T-cell (primary cell): ENCODE measurements around the gene DLEU7. TPM values are rescaled to one million over a fixed set of nuclear protein-coding genes. Genes with fewer than 3 reads are reported as not detected.

Source experiments
- ATAC-seq, 4 experiments: fragments of 200-7000 bp in 3 of 4; fragments of 150-1000 bp in 1 of 4; cut with Tn5 transposase; replicated peaks in 1 of 4; 1 replicate in 3 of 4; 2 replicates in 1 of 4; pipeline ENCODE4 v1.10.0; 2021; ENCODE audit warnings: moderate library complexity in 3 of 4, mild to moderate bottlenecking in 2 of 4, moderate number of reproducible peaks in 1 of 4
- CTCF ChIA-PET, 2 donors: fragments of 300-600 bp; sonication (Branson Sonifier 250); formaldehyde crosslinking; loops; one replicate each; lab custom pipeline; 2022; ENCODE audit warnings: antibody characterized with exemption in 2 of 2; lab: Charles Lee
- POLR2A ChIA-PET, 2 donors: fragments of 300-600 bp; sonication (Branson Sonifier 250); formaldehyde crosslinking; loops; one replicate each; lab custom pipeline; 2022; ENCODE audit warnings: antibody characterized with exemption in 2 of 2; lab: Charles Lee
- DNase-seq, 35 experiments: peaks; one replicate each; pipeline versions ENCODE4 v3.0.0 to v3.0.0-alpha.2; 2013 to 2023
- H3K27ac ChIP-seq: one replicate; pipeline ENCODE4 v1.5.1; 2013; ENCODE audit warnings: low read length
- H3K27me3 ChIP-seq, 2 experiments: replicated peaks in 1 of 2; 1 replicate in 1 of 2; 2 replicates in 1 of 2; pipeline versions ENCODE4 v1.6.1 to v1.7.0; 2013; ENCODE audit warnings: low read length in 1 of 2, mixed read lengths in 1 of 2; ENCODE audit not compliant: control insufficient read depth in 2 of 2, insufficient read depth in 2 of 2; ENCODE audit errors: extremely low read depth in 1 of 2
- H3K36me3 ChIP-seq, 2 donors: 1 replicate in 1 of 2; 2 replicates in 1 of 2; pipeline versions ENCODE4 v1.6.1 to v1.7.0; 2013; ENCODE audit warnings: low read length in 1 of 2; ENCODE audit not compliant: control insufficient read depth in 2 of 2, insufficient read depth in 1 of 2; ENCODE audit errors: extremely low read depth in 1 of 2
- H3K4me1 ChIP-seq, 2 experiments: 1 replicate in 1 of 2; 2 replicates in 1 of 2; pipeline versions ENCODE4 v1.6.1 to v1.7.0; 2013; ENCODE audit warnings: low read length in 2 of 2, mixed read lengths in 1 of 2; ENCODE audit not compliant: insufficient read depth in 2 of 2, control insufficient read depth in 1 of 2; ENCODE audit errors: extremely low read depth in 1 of 2
- H3K4me3 ChIP-seq, 2 donors: 1 replicate in 1 of 2; 2 replicates in 1 of 2; pipeline versions ENCODE4 v1.5.1 to v1.7.0; 2013; ENCODE audit warnings: mild to moderate bottlenecking in 2 of 2, low read length in 1 of 2, moderate library complexity in 1 of 2; ENCODE audit not compliant: control insufficient read depth in 1 of 2; ENCODE audit errors: extremely low read depth in 1 of 2
- H3K9me3 ChIP-seq: 2 replicates; pipeline ENCODE4 v1.7.0; 2013
- H3K27ac Mint-ChIP-seq, 2 donors: one replicate each; pipeline ENCODE4 v1.8.0; 2020 to 2021; ENCODE audit warnings: mild to moderate bottlenecking in 2 of 2, mixed read lengths in 2 of 2
- H3K27me3 Mint-ChIP-seq, 2 donors: one replicate each; pipeline ENCODE4 v1.8.0; 2021 to 2022; ENCODE audit warnings: mixed read lengths in 2 of 2
- H3K36me3 Mint-ChIP-seq: one replicate; pipeline ENCODE4 v1.8.0; 2021; ENCODE audit warnings: mixed read lengths
- H3K4me1 Mint-ChIP-seq, 3 donors: one replicate each; pipeline ENCODE4 v1.8.0; 2020 to 2022; ENCODE audit warnings: mixed read lengths in 3 of 3, mild to moderate bottlenecking in 1 of 3
- H3K4me3 Mint-ChIP-seq, 3 donors: one replicate each; pipeline ENCODE4 v1.8.0; 2020 to 2022; ENCODE audit warnings: mild to moderate bottlenecking in 3 of 3, mixed read lengths in 3 of 3, moderate library complexity in 3 of 3
- H3K9me3 Mint-ChIP-seq, 3 donors: one replicate each; pipeline ENCODE4 v1.8.0; 2020 to 2022; ENCODE audit warnings: mixed read lengths in 3 of 3
- WGBS: methylation state at CpG from one replicate; pipeline ENCODE4 v1.1.5; 2013; ENCODE audit warnings: missing lambda C conversion rate; ENCODE audit not compliant: insufficient coverage; 5-methylcytosine and 5-hydroxymethylcytosine counted together
- total RNA-seq, 35 experiments: library from RNA in 6 of 35; stranded (reverse) in 6 of 35; fragments of 120-200 nt in 1 of 35; gene quantifications; one replicate each; pipeline versions ENCODE4 v1.2.1 to v1.2.4 and lab custom pipeline; 2013 to 2026

DLEU7 gene
- total RNA-seq, 5 donors from 2014 or later (not counting 1 experiment from before 2014, with no cell fraction given): not detected

DNA sequence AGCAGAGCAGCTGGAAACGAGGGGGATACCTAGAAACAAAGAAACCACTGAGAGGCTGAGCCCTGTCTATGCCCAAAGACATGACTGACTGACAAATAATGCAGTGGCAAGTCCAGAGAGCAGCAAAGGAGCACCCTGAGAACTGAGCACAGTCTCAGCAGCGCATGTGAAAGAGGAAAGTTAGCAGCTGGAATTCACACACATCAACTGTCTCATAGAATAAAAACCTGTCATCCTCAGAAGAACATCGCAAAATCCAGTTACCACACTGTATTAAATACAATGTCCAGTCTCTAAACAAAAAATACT, 24.1 kb upstream of the DLEU7 start:
- Mint-ChIP-seq H3K4me1 (peaks cover 0 to 9% (median 0%) of the 10 kb centered on the region in 3 donors), H3K4me3 (no peak overlapping the region), H3K9me3 (no peaks in the 10 kb centered on the region), H3K36me3 (no peaks in the 10 kb centered on the region), H3K27me3 (peaks cover 0 to 3% of the 10 kb centered on the region in 2 donors), H3K27ac (no peak overlapping the region)
- Histone ChIP-seq H3K9me3 (no peaks in the 10 kb centered on the region), H3K27me3 (peaks cover 0 to 2% of the 10 kb centered on the region in 2 experiments), H3K4me1 (no peaks in the 10 kb centered on the region), H3K36me3 (no peaks in the 10 kb centered on the region), H3K27ac (no peak overlapping the region), H3K4me3 (no peak overlapping the region)
- DNase-seq (no peak), ATAC-seq (no peak)
- ChIA-PET POLR2A (no interaction called here), CTCF (no interaction called here)
- 0% methylated on average over 1 of the region's 3 CpGs for WGBS

DNA sequence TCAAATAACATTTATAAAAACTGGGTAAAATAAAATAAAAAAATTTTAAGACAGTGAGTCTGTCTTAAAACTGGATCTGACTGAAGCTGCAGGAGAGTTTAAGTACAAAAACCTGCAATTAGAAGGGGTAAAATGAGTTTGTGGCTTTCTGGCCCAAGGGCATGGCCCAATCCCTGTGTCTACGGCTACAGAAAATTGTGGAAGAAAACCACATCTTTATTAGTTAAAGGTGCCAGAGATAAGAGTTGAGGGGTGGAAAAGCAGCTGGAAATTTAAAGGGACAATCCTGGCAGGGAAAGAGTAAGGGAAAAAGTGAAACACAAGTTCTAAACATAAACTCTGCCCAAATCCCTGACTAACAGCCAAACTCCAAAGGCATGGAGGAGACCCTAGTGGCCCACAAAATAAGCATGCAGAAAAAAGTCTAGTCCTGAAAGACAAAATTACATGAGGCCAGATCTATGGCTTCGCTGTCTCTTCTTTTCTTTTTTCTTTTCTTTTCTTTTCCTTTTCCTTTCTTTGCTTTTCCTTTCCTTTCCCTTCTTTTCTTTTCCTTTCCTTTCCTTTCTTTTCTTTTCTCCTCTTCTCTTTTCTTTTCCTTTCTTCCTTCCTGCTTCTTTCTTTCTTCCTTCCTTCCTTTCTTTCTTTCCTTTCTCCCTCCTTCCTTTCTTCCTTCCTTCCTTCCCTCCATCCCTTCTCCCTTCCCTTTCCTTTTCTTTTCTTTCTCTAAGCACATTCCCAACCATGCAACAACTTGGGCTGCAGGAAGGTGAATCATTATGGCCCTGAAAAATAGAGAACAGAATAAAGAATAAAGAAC, 23.5 kb upstream of the DLEU7 start:
- peaks cover 0 to 3% of the 10 kb centered on the region in 2 donors for H3K27me3 Mint-ChIP-seq
- H3K4me1 ChIP-seq: no peaks in the 10 kb centered on the region
- ChIA-PET CTCF (no interaction called here), POLR2A (no interaction called here)
- H3K4me3 ChIP-seq: no peak overlapping the region
- DNase-seq (no peak), ATAC-seq (no peak)
- H3K36me3 ChIP-seq: no peaks in the 10 kb centered on the region
- no peak overlapping the region for H3K27ac Mint-ChIP-seq
- no peak overlapping the region for H3K27ac ChIP-seq
- peaks cover 0 to 9% (median 0%) of the 10 kb centered on the region in 3 donors for H3K4me1 Mint-ChIP-seq
- no peak overlapping the region for H3K4me3 Mint-ChIP-seq
- WGBS: 100% methylated on average over 1 of the region's 2 CpGs
- H3K27me3 ChIP-seq: peaks cover 0 to 2% of the 10 kb centered on the region in 2 experiments
- no peaks in the 10 kb centered on the region for H3K9me3 ChIP-seq
- H3K9me3 Mint-ChIP-seq: no peaks in the 10 kb centered on the region
- H3K36me3 Mint-ChIP-seq: no peaks in the 10 kb centered on the region

DNA sequence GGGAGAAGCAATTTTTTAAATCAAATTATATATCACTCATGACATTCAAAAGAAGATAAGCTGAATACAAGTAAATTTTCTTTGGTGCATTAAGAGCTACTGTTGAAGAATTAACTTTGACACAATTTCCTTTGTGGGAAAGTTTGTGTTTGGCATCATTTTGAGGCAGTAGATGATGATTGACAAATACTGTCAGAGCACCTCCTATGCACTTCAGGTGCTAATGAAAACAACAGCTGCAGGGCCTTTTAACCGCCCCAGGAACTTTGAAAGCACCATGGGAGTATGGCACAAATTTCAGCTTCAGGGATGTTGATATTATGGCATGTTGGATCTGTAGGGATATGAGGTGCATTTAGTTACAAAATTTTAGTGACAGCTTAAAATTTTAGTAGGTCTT, 21.0 kb upstream of the DLEU7 start:
- H3K4me1 Mint-ChIP-seq: peaks cover 0 to 9% (median 0%) of the 10 kb centered on the region in 3 donors
- peaks cover 12% of the 10 kb centered on the region for H3K36me3 Mint-ChIP-seq
- no peak overlapping the region for H3K27ac Mint-ChIP-seq
- H3K27me3 ChIP-seq: peaks cover 0 to 2% of the 10 kb centered on the region in 2 experiments
- 71% methylated on average over 1 of the region's 1 CpG for WGBS
- no peak overlapping the region for H3K4me3 Mint-ChIP-seq
- no peak for ATAC-seq
- H3K4me3 ChIP-seq: no peak overlapping the region
- H3K9me3 ChIP-seq: no peaks in the 10 kb centered on the region
- CTCF ChIA-PET: interaction anchor here in 1 of 2 donors (0.6 kb wide), 1 partner anchor 1155 kb away, joined by 3 read pairs; no protein-coding TSS in a partner anchor
- peaks cover 0 to 6% (median 0%) of the 10 kb centered on the region in 3 donors for H3K9me3 Mint-ChIP-seq
- no peaks in the 10 kb centered on the region for H3K36me3 ChIP-seq
- H3K27me3 Mint-ChIP-seq: peaks cover 4 to 6% of the 10 kb centered on the region in 2 donors
- DNase-seq: no peak
- no peak overlapping the region for H3K27ac ChIP-seq
- POLR2A ChIA-PET: interaction anchor here (0.5 to 0.7 kb wide), 2 partner anchors 379 to 739 kb away, joined by 3 to 4 read pairs; no protein-coding TSS in a partner anchor
- H3K4me1 ChIP-seq: no peaks in the 10 kb centered on the region

DNA sequence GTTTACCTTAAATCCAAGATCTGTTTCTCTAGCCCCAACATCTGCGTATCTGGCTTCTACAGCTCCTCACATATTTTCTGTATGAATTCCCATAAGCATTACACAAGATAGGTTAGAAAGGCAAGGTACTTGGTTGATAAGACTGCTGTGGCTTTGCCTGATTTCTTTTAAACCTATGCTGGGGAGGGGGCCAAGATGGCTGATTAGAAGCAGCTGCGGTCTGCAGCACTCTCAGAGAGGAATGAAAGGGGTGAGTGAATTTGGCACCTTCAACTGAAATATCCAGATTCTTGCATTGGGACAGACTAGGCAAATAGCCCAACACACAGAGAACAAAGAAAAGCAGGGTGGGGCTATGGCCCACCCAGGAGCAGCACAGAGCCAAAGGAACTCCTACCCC, 12.2 kb upstream of the DLEU7 start:
- no peak for DNase-seq
- Mint-ChIP-seq H3K4me3 (no peak overlapping the region), H3K4me1 (no peaks in the 10 kb centered on the region), H3K27me3 (peaks cover 11 to 24% of the 10 kb centered on the region in 2 donors), H3K27ac (no peak overlapping the region), H3K9me3 (peaks cover 22 to 30% (median 23%) of the 10 kb centered on the region in 3 donors), H3K36me3 (peaks cover 31% of the 10 kb centered on the region)
- ATAC-seq: no peak
- H3K27me3 ChIP-seq: peaks cover 0 to 15% of the 10 kb centered on the region in 2 experiments
- no CpG with 5 or more reads among the region's 2 CpGs for WGBS
- no peaks in the 10 kb centered on the region for H3K9me3 ChIP-seq
- H3K4me1 ChIP-seq: no peaks in the 10 kb centered on the region
- no peak overlapping the region for H3K4me3 ChIP-seq
- ChIA-PET POLR2A (no interaction called here), CTCF (interaction anchor here in 1 of 2 donors (1.6 kb wide), 1 partner anchor 56 kb away, joined by 3 read pairs; no protein-coding TSS in a partner anchor)
- H3K36me3 ChIP-seq: no peaks in the 10 kb centered on the region
- H3K27ac ChIP-seq: no peak overlapping the region

DNA sequence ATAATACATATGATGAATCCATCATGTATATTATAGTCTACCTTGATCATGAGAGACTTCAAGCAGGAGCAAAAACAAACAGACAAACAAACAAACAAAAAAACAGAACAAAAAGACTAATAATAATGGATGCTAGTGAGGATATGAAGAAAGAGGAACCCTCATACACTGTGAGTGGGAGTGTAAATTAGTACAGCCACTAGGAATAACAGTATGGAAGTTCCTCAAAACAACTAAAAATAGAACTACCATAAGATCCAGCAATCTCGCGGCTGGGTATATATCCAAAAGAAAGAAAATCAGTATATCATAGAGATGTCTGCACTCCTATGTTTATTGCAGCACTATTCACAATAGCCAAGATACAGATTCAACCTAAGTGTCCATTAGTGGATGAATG, 7.0 kb upstream of the DLEU7 start:
- ATAC-seq: no peak
- WGBS: no CpG with 5 or more reads among the region's 2 CpGs
- H3K4me3 ChIP-seq: no peak overlapping the region
- peaks cover 4% of the 10 kb centered on the region for H3K36me3 Mint-ChIP-seq
- DNase-seq: no peak
- peaks cover 3 to 11% of the 10 kb centered on the region in 2 donors for H3K27me3 Mint-ChIP-seq
- H3K9me3 Mint-ChIP-seq: no peaks in the 10 kb centered on the region
- H3K27ac ChIP-seq: no peak overlapping the region
- H3K4me1 Mint-ChIP-seq: peaks cover 11 to 13% (median 12%) of the 10 kb centered on the region in 3 donors
- peak overlapping the region in 1 of 2 donors; percentile 5 for H3K27ac Mint-ChIP-seq
- H3K9me3 ChIP-seq: no peaks in the 10 kb centered on the region
- no peak overlapping the region for H3K4me3 Mint-ChIP-seq
- H3K36me3 ChIP-seq: no peaks in the 10 kb centered on the region
- H3K4me1 ChIP-seq: peaks cover 0 to 6% of the 10 kb centered on the region in 2 experiments
- ChIA-PET POLR2A (no interaction called here), CTCF (no interaction called here)
- peaks cover 0 to 2% of the 10 kb centered on the region in 2 experiments for H3K27me3 ChIP-seq

DNA sequence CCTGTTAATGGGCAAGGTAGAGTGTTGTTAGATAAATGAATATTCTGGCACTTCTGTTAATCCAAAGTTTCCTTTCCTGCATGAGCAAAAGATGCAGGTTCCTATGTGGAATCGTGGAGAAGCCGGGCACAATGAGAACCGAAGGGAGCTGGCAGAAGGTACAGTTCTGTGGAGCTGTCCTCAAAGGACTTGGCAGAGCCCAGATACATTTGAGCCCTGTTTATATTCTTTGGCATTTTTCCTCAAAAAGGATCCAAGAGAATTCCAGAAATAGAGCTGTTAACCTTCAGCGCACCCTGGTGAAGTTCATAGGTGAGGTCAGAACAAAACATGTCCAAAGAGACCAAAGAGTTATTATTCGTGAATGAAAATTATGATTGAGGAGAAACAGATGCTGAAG, 4.0 kb upstream of the DLEU7 start:
- Histone ChIP-seq H3K4me3 (no peak overlapping the region), H3K27me3 (peaks cover 0 to 12% of the 10 kb centered on the region in 2 experiments), H3K27ac (no peak overlapping the region), H3K36me3 (no peaks in the 10 kb centered on the region), H3K9me3 (no peaks in the 10 kb centered on the region), H3K4me1 (peaks cover 0 to 6% of the 10 kb centered on the region in 2 experiments)
- POLR2A ChIA-PET: interaction anchor here (0.6 kb wide), 2 partner anchors 12 to 18 kb away, joined by 3 to 4 read pairs; no protein-coding TSS in a partner anchor
- peaks cover 4 to 6% of the 10 kb centered on the region in 2 donors for H3K27me3 Mint-ChIP-seq
- no peak overlapping the region for H3K4me3 Mint-ChIP-seq
- no peaks in the 10 kb centered on the region for H3K36me3 Mint-ChIP-seq
- CTCF ChIA-PET: no interaction called here
- ATAC-seq (no peak), DNase-seq (no peak)
- no peaks in the 10 kb centered on the region for H3K9me3 Mint-ChIP-seq
- 97% methylated on average over 5 of the region's 5 CpGs for WGBS
- H3K4me1 Mint-ChIP-seq: peaks cover 12 to 17% (median 17%) of the 10 kb centered on the region in 3 donors
- H3K27ac Mint-ChIP-seq: no peak overlapping the region
